ENCODE measurements around the gene RFT1.

GRCh38 chr3:53160061-53160659 is 29.9 kb upstream of the RFT1 start:
- no peak for TF ChIP-seq EZH2 (IDR thresholded peaks at IDR 0.05; ENCODE audit: borderline replicate concordance, low read length)
- no peak for TF ChIP-seq CTCF (IDR thresholded peaks at IDR 0.05; ENCODE audit: low read length)

All from OCI-LY1 (cell line).